CD4-positive, alpha-beta T cell treated with Interleukin-10 for 1 hour (primary cell): ENCODE results near the gene ZNF775.

Experiments
- DNase-seq: peaks from one replicate; pipeline ENCODE4 v3.0.0-alpha.2; 2020

The ZNF775 gene

GRCh38 chr7:150369748-150370501 lies 9.2 kb upstream of the ZNF775 start:
- no peak for DNase-seq

- no peak for DNase-seq
These were observed 8.5 kb upstream of the ZNF775 start for GRCh38 chr7:150370612-150371071.

DNA sequence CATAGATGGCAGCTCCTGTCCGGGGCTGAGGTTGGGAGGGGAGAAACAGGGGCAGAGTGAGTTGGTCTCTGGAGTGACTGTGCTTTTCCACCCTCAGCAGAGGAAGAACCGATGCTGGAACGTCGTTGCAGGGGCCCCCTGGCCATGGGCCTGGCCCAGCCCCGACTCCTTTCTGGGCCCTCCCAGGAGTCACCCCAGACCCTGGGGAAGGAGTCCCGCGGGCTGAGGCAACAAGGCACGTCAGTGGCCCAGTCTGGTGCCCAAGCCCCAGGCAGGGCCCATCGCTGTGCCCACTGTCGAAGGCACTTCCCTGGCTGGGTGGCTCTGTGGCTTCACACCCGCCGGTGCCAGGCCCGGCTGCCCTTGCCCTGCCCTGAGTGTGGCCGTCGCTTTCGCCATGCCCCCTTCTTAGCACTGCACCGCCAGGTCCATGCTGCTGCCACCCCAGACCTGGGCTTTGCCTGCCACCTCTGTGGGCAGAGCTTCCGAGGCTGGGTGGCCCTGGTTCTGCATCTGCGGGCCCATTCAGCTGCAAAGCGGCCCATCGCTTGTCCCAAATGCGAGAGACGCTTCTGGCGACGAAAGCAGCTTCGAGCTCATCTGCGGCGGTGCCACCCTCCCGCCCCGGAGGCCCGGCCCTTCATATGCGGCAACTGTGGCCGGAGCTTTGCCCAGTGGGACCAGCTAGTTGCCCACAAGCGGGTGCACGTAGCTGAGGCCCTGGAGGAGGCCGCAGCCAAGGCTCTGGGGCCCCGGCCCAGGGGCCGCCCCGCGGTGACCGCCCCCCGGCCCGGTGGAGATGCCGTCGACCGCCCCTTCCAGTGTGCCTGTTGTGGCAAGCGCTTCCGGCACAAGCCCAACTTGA lies 7.8 kb upstream of the ZNF775 start:
- DNase-seq: no peak

DNA sequence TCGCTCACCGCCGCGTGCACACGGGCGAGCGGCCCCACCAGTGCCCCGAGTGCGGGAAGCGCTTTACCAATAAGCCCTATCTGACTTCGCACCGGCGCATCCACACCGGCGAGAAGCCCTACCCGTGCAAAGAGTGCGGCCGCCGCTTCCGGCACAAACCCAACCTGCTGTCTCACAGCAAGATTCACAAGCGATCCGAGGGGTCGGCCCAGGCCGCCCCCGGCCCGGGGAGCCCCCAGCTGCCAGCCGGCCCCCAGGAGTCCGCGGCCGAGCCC lies 7.2 kb upstream of the ZNF775 start:
- DNase-seq: no peak

DNA sequence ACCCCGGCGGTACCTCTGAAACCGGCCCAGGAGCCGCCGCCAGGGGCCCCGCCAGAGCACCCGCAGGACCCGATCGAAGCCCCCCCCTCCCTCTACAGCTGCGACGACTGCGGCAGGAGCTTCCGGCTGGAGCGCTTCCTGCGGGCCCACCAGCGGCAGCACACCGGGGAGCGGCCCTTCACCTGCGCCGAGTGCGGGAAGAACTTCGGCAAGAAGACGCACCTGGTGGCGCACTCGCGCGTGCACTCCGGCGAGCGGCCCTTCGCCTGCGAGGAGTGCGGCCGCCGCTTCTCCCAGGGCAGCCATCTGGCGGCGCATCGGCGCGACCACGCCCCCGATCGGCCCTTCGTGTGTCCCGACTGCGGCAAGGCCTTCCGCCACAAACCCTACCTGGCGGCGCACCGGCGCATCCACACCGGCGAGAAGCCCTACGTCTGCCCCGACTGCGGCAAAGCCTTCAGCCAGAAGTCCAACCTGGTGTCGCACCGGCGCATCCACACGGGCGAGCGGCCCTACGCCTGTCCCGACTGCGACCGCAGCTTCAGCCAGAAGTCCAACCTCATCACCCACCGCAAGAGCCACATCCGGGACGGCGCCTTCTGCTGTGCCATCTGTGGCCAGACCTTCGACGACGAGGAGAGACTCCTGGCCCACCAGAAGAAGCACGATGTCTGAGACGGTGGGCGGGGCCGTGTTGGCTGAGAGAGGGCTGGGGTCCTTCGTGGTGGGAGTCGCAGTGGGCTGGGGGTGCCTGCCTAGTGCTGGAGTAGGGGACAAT lies 6.7 kb upstream of the ZNF775 start:
- DNase-seq: no peak

DNA sequence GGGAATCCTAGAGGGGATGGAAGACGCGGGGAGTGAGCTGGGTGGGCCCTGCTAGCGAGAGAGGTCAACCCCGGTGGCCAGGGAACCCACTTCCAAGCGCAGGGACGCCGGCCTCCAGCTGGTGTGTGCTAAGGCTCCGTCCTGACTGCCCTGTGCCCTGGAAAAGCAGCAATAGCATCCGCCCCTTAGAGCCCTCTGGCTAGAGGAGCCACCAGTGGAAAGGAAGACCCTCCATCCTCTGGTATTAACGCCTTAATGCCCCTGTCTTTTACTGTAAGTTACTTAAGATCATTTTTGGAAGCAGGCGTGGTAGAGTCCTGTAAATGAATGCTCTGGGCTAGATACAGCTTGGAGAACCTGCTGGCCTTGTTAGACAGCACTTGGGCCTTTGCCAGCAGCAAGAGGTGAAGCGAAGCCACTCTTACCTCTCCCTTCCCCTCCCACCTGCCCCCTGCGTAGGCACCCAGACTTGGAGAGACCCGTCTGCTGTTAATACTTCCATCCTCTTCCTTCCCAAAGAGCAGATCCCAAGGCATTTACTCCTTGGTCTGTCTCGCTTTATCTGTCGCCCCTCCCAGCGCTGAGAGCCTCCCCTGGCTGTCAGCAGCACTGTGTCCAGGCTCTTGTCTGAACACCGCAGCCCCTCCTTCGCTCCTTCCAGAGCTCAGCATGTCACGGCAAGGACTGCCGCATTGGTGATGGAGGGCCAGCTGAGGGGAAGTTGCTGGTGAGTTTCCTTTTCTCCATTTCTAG lies 5.9 kb upstream of the ZNF775 start:
- no peak for DNase-seq

DNA sequence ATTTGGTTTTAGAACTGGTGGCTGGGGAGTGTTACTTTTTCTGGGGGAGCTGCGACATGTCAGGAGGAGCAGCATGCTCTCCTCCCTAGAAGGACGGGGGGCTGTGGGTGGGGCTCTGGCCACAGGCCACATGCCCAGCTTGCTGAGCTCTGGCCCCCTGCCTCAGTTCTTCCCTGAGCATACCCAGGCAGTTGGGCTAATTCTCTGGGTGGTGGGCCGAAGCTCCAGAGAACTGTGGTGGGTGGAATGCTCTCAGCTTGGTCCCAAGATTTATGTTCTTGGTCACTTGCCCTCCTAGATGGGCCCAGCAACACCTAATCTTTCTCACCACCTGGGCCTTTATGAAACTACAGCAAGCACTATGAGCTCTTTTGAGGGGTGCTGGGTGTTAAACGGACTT lies 5.1 kb upstream of the ZNF775 start:
- DNase-seq: no peak

DNA sequence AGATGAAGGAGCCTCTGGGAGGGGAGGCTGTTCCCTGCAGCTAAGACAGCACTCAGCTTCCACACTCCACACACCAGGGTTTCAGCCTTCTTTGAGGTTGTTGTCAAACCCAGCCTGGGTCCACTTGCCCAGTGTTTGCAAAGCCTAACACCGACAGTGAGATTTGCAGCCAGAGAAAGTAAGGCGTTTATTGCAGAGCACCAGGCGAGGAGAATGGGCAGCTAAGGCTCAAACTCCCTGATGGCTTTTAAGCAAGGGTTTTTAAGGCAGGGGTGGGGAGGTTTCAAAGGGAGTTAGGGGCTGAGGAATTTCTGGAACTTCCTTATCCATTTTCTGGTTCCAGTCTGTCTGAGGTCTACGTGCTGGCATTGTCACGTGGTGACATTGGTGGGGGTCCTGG lies 4.7 kb upstream of the ZNF775 start:
- no peak for DNase-seq

DNA sequence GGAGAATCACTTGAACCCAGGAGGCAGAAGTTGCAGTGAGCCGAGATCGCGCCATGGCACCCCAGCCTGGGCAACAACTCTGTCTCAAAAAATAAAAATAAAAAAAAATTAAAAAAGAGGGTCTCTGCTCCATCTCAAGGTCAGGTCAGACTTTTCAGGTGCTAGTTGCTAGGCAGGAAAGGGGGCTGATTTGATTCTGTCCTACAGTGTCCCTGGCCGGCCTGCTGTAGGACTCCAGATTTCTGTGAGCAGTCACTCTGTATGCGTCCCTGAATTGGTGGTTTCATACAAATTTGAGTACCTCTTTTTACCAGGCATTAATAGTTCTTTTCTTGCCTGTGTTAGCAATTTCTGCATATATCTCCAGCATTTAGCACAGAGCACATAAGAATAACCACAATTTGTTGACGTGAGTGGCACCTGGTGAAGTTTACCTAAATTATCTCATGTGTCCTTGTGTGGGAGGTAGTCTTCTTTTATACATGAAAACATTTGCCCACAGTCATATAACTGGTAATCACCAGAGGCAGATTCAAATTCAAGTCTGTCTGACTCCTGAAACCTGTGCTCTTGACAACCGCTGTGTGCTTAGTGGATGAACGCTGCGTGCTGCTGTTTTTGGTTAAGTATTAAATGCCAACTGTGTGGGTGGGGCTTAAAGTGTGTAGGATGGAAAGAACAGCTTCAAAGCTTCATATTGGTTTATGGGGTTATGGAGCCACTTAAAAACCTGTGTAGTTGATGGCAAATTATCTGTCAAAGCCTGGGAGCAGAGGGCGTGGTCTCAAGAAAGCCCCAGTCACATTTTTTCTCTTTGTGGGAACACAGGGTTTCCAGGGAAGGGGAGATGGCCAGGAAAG lies 3.2 kb upstream of the ZNF775 start:
- peak; percentile 34 for DNase-seq

DNA sequence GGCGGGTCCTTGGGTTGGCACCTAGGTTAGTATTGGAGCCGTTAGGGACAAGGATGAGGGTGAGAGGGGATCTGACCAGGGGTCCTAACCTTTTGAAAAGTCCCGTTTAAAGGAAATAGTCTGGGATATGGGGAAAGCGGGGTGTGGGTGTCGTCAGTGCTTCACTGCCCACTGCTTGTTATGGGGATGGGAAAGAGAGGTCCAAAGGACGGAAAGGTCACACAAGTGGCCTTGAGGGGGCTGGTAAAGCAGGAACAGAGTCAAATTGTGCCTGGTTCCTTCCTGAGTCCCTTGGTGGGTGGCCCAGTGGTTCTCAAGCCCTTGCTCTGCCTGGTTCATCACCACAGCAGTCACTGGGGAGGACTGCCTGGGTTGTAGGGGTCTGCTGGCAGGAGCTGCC lies 2.6 kb upstream of the ZNF775 start:
- no peak for DNase-seq

GRCh38 chr7:150377196-150377595 lies 1.9 kb upstream of the ZNF775 start:
- no peak for DNase-seq

GRCh38 chr7:150377635-150378034 lies 1.5 kb upstream of the ZNF775 start:
- no peak for DNase-seq

- DNase-seq: peak; percentile 62
These were observed 846 bp upstream of the ZNF775 start for GRCh38 chr7:150378115-150378852.

DNA sequence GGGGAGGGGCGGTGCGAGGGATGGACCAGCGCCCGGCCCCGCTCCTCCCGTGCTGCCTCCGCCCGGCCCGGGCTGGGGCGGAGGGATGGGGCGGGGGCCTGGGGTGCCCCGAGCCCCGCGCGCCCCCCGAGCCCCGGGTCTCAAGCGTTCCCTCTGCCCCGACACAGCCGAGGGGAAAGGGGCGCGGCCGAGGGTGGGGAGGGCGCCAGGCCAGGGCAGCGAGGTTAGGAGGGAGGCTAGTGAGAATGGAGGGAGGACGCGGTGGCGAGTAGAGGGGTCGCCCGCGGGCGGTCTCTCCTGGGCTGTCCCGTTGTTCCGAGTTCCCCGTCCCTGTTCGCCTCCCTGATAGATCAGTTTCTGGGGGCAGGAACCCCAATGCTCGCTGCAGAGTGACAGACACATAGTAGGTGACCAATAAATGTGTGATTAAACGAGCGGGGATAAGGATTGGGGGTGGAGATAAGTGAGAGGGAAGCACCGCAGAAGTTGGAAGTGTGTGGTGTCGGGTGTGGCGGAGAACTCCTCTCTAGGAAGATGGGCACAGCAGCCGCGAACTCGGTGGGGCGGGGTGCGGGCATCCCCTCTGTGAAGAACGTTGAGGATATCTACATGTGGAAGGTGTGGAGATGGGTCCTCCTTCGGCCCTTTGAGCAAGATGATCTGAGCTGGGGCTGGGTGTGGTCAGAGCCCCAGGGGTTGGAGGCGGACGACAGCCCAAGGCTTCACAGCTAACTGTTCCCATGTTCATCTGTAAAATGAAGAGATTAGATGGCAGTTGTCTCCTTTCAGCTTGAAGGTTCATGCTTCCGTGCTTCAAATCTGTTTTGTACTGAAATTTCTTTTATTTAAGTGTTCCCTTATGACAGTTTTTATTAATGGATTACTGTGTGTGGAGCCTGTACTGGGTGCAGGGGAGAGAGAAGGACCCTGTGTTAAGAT lies 580 bp downstream of the ZNF775 start:
- DNase-seq: no peak

GRCh38 chr7:150380463-150380862 lies 1.3 kb downstream of the ZNF775 start:
- no peak for DNase-seq

GRCh38 chr7:150381096-150381495 lies 2.0 kb downstream of the ZNF775 start:
- no peak for DNase-seq

DNA sequence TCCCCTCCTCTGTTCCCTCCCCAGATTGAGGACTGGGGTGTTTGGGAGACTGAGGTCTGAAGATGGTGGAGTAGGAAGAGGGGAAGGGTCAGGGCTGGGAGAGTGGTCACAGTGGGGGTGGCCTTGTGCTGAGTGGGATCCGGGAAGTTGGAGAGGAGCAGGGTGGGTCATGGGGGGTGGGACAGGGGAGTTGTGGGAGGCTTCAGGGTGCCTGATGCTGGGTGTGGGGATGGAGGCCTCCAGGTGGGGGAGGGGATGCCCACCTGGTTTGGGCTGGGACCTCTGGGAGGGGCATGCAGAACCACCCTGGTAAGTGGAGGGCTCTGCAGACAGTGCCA lies 2.6 kb downstream of the ZNF775 start:
- DNase-seq: no peak

GRCh38 chr7:150382123-150382843 lies 3.2 kb downstream of the ZNF775 start:
- DNase-seq: no peak

DNA sequence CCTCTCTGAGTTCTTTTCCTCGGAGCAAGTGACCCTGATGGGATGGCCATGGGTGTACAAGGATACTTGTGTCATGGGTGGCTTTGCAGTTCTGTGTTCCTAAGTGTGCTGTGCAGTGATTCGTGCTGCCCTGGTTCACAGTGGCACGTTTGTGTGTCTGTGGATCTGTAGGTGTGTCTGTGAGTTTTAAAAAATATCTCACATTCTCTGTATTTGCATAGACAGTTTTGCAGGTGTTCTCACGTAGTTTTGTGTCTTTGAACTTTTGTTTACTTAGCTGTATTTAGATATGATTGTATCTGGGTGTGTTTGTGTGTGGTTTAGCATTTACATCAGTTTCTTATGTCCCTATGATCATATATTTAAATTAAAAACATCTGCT lies 3.7 kb downstream of the ZNF775 start:
- no peak for DNase-seq
